ENCODE measurements around the gene TYRO3. TPM values are rescaled to one million over a fixed set of nuclear protein-coding genes. Genes with fewer than 3 reads are reported as not detected.
A peak's percentile ranks its signal among the peaks of the same experiment; 100 is the strongest.
"Not testable (repeated sequence)": the region's sequence is repeated elsewhere in the genome, so short reads cannot be mapped to it uniquely, and the experiment has no call there.

The TYRO3 gene
- total RNA-seq, 4 donors from 2014 or later, result 4.6 to 8.7 (median 7.1) TPM

DNA sequence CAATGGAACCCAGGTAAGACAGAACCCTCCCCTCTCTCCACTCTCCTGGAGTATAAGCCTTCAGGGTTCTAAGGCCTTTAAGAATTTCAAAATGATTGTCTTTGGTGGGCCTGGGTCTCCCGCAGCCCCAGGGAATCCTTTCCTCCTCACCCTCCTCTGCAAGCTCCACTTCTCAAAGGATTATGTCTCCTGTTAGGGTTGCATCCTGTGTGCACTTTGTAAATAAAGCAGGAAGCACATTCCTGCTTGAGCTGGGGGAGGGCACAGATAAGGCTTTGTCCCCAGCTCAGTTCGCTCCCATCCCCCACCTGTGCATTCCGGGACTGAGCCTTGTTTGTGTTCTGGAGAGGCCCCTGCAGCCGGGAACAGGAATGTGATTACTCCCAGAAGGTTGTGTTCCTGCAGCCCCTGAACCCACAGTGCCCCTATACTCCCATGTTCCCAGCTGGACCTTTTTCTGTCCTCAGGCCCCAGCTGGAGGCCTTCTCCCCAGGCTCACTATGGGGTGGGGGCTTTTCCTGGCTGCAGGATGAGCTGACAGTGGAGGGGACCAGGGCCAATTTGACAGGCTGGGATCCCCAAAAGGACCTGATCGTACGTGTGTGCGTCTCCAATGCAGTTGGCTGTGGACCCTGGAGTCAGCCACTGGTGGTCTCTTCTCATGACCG, 9.5 kb downstream of the TYRO3 start:
- Histone ChIP-seq H3K4me3 (no peak overlapping the region), H3K4me1 (peaks cover 0 to 10% (median 4%) of the 10 kb centered on the region in 4 donors), H3K27ac (replicated peaks in 1 of 4) (peak overlapping the region in 1 of 4 donors; percentile 33), H3K36me3 (peaks cover 0 to 39% (median 18%) of the 10 kb centered on the region in 4 donors), H3K27me3 (no peaks in the 10 kb centered on the region), H3K9me3 (no peaks in the 10 kb centered on the region)
- no peak for DNase-seq (ENCODE audit: extremely low spot score)
- intact Hi-C loops (cut with DNase I), result no loop called here
- 92% methylated on average over 8 of the region's 8 CpGs for WGBS
- no peak for TF ChIP-seq EP300 (IDR thresholded peaks at IDR 0.05)
- no peak for TF ChIP-seq POLR2AphosphoS5 (IDR thresholded peaks at IDR 0.05)
- TF ChIP-seq POLR2A (IDR thresholded peaks at IDR 0.05; ENCODE audit: low read depth), result no peak
- TF ChIP-seq, protein P1, sequence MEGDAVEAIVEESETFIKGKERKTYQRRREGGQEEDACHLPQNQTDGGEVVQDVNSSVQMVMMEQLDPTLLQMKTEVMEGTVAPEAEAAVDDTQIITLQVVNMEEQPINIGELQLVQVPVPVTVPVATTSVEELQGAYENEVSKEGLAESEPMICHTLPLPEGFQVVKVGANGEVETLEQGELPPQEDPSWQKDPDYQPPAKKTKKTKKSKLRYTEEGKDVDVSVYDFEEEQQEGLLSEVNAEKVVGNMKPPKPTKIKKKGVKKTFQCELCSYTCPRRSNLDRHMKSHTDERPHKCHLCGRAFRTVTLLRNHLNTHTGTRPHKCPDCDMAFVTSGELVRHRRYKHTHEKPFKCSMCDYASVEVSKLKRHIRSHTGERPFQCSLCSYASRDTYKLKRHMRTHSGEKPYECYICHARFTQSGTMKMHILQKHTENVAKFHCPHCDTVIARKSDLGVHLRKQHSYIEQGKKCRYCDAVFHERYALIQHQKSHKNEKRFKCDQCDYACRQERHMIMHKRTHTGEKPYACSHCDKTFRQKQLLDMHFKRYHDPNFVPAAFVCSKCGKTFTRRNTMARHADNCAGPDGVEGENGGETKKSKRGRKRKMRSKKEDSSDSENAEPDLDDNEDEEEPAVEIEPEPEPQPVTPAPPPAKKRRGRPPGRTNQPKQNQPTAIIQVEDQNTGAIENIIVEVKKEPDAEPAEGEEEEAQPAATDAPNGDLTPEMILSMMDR (IDR thresholded peaks at IDR 0.05), result no peak

DNA sequence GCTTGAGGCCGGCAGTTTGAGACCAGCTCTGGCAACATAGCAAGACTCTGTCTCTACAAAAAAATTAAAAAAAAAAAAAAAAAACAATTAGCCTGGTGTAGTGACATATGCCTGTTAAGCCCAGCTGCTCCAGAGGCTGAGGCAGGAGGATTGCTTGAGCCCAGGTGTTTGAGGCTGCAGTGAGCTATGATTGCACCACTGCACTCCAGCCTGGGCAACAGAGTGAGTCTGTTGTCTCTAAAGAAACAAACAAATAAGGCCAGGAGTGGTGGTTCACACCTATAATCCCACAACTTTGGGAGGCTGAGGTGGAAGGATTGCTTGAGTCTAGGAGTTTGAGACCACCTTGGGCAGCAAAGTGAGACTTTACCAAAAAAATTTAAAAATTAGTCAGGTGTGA, 10.2 kb downstream of the TYRO3 start:
- H3K4me1 ChIP-seq; H3K27me3 ChIP-seq; DNase-seq (ENCODE audit: extremely low spot score); intact Hi-C loops (cut with DNase I); H3K9me3 ChIP-seq; H3K27ac ChIP-seq (replicated peaks in 1 of 4); H3K4me3 ChIP-seq: not testable (repeated sequence)
- peaks cover 0 to 46% (median 21%) of the 10 kb centered on the region in 4 donors for H3K36me3 ChIP-seq
- WGBS, result 82% methylated on average over 1 of the region's 1 CpG

DNA sequence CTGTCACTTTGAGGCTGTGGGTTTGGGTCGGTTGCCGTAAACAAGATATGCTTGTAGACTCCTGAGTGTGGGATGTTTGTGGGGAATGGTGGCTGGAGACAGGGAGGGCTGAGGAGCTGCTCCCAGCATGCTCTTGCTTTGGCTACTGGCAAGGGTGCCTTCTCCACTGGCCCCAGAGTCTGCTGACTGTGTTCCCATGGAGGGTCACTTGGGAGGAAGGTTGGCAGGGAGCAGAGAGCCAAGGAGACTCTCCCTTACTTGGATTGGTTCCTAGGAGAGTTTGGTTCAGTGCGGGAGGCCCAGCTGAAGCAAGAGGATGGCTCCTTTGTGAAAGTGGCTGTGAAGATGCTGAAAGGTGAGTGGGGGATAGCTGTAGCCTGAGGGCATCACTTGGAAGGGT, 11.8 kb downstream of the TYRO3 start:
- intact Hi-C loops (cut with DNase I), result no loop called here
- H3K27me3 ChIP-seq, result no peaks in the 10 kb centered on the region
- H3K9me3 ChIP-seq, result no peaks in the 10 kb centered on the region
- TF ChIP-seq EP300 (IDR thresholded peaks at IDR 0.05) (no peak), POLR2A (IDR thresholded peaks at IDR 0.05; ENCODE audit: low read depth) (no peak), POLR2AphosphoS5 (IDR thresholded peaks at IDR 0.05) (no peak)
- TF ChIP-seq, protein P1 (IDR thresholded peaks at IDR 0.05), result no peak
- H3K4me1 ChIP-seq, result peaks cover 0 to 7% (median 0%) of the 10 kb centered on the region in 4 donors
- H3K27ac ChIP-seq (replicated peaks in 1 of 4), result no peak overlapping the region
- no peak for DNase-seq (ENCODE audit: extremely low spot score)
- 84% methylated on average over 3 of the region's 3 CpGs for WGBS
- H3K4me3 ChIP-seq, result no peak overlapping the region
- H3K36me3 ChIP-seq, result peaks cover 0 to 57% (median 23%) of the 10 kb centered on the region in 4 donors

DNA sequence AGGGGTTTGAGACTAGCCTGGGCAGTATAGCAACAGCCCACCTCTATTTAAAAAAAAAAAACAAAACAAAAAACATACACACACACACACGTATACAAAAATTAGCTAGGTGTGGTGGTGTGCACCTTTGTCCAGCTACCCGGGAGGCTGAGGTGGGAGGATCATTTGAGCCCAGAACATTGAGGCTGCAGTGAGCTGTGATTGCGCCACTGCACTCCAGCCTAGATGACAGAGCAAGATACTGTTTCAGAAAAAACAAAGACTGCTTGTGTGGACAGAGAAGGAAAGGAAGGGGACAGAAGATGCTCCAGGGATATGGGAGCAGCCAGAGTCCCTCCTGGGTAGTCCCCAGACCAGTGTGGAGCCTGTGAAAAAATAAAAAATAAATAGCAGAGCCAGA, 12.9 kb downstream of the TYRO3 start:
- Histone ChIP-seq H3K36me3 (peaks cover 0 to 57% (median 23%) of the 10 kb centered on the region in 4 donors), H3K27ac (replicated peaks in 1 of 4) (no peak overlapping the region), H3K9me3 (no peaks in the 10 kb centered on the region), H3K4me3 (no peak overlapping the region), H3K4me1 (peaks cover 0 to 7% (median 0%) of the 10 kb centered on the region in 4 donors), H3K27me3 (no peaks in the 10 kb centered on the region)
- intact Hi-C loops (cut with DNase I), result no loop called here
- no peak for TF ChIP-seq POLR2AphosphoS5 (IDR thresholded peaks at IDR 0.05)
- TF ChIP-seq EP300 (IDR thresholded peaks at IDR 0.05), result no peak
- TF ChIP-seq, protein P1 (IDR thresholded peaks at IDR 0.05), result no peak
- no peak for TF ChIP-seq POLR2A (IDR thresholded peaks at IDR 0.05; ENCODE audit: low read depth)
- 93% methylated on average over 3 of the region's 3 CpGs for WGBS
- DNase-seq (ENCODE audit: extremely low spot score), result no peak

DNA sequence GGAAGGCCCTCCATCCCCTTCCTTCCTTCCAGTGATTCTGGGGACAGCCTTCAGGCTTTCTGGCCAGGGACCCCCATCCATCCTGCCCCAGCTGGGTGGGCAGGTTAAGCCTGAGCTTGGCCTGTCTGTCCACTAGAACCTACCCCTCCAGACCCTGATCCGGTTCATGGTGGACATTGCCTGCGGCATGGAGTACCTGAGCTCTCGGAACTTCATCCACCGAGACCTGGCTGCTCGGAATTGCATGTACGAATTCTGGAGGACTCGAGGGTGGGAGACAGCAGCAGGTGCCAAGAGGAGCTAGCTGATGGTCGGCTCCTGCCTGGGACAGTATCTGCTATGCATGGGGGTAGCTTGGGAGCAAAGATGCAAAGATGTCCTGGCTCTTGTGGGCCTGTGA, 13.9 kb downstream of the TYRO3 start:
- intact Hi-C loops (cut with DNase I), result no loop called here
- no peak for DNase-seq (ENCODE audit: extremely low spot score)
- no peak for TF ChIP-seq EP300 (IDR thresholded peaks at IDR 0.05)
- Histone ChIP-seq H3K9me3 (no peaks in the 10 kb centered on the region), H3K4me3 (no peak overlapping the region), H3K4me1 (peaks cover 0 to 7% (median 0%) of the 10 kb centered on the region in 4 donors), H3K36me3 (peaks cover 0 to 57% (median 23%) of the 10 kb centered on the region in 4 donors), H3K27me3 (no peaks in the 10 kb centered on the region), H3K27ac (replicated peaks in 1 of 4) (no peak overlapping the region)
- WGBS, result 100% methylated on average over 2 of the region's 8 CpGs

DNA sequence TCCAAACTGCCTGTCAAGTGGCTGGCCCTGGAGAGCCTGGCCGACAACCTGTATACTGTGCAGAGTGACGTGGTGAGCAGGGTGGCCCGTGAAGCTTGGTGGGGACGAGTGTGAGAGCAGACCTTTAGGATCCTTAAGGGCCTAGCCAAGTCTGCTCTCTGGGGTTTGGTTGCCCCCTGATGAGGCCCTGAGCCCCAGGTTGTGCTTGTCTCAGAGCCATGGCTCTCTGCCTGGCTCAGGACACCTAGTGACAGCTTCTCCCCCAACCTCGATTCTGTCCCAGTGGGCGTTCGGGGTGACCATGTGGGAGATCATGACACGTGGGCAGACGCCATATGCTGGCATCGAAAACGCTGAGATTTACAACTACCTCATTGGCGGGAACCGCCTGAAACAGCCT, 14.4 kb downstream of the TYRO3 start:
- 91% methylated on average over 9 of the region's 13 CpGs for WGBS
- no peak overlapping the region for H3K27ac ChIP-seq (replicated peaks in 1 of 4)
- peaks cover 0 to 57% (median 23%) of the 10 kb centered on the region in 4 donors for H3K36me3 ChIP-seq
- intact Hi-C loops (cut with DNase I), result no loop called here
- H3K27me3 ChIP-seq, result no peaks in the 10 kb centered on the region
- peaks cover 0 to 4% (median 2%) of the 10 kb centered on the region in 4 donors for H3K4me1 ChIP-seq
- no peaks in the 10 kb centered on the region for H3K9me3 ChIP-seq
- TF ChIP-seq EP300 (IDR thresholded peaks at IDR 0.05), result no peak
- DNase-seq (ENCODE audit: extremely low spot score), result no peak
- H3K4me3 ChIP-seq, result no peak overlapping the region

Measured in esophagus muscularis mucosa (tissue), 4 donors.